ENCODE data around the gene IGSF5. TPM values are rescaled to one million over a fixed set of nuclear protein-coding genes. Genes with fewer than 3 reads are reported as not detected.
A peak's percentile ranks its signal among the peaks of the same experiment; 100 is the strongest.

IGSF5 gene
- total RNA-seq, 1 donor from 2014 or later: 0.94 TPM

DNA sequence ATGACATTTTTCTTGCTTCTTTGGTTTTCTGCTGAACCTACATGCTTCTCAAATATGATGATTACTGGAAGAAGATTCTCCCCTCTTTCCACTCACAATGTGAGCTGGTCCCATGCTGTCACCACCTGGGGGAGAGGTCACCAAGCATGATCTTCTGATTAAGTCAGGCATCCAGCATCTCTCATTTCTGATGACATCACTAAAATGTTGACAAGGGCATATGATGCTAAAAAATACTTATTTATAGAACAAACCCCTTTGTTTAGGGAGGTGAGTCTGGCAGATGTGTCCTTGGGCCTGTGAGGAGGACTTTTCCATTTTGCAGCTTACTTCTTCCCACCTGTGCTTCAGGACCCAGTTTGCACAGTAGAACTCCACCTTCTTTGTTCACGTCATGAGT lies 80.3 kb downstream of the IGSF5 start:
- no peak for DNase-seq (ENCODE audit: low read depth)

- no peak for DNase-seq (ENCODE audit: low read depth)
Measured at GRCh38 chr21:39834543-39834942, 89.6 kb downstream of the IGSF5 start.

GRCh38 chr21:39837861-39838359 lies 92.9 kb downstream of the IGSF5 start:
- DNase-seq (ENCODE audit: low read depth): peak; percentile 39

GRCh38 chr21:39840373-39841097 lies 95.6 kb downstream of the IGSF5 start:
- no peak for DNase-seq (ENCODE audit: low read depth)

DNA sequence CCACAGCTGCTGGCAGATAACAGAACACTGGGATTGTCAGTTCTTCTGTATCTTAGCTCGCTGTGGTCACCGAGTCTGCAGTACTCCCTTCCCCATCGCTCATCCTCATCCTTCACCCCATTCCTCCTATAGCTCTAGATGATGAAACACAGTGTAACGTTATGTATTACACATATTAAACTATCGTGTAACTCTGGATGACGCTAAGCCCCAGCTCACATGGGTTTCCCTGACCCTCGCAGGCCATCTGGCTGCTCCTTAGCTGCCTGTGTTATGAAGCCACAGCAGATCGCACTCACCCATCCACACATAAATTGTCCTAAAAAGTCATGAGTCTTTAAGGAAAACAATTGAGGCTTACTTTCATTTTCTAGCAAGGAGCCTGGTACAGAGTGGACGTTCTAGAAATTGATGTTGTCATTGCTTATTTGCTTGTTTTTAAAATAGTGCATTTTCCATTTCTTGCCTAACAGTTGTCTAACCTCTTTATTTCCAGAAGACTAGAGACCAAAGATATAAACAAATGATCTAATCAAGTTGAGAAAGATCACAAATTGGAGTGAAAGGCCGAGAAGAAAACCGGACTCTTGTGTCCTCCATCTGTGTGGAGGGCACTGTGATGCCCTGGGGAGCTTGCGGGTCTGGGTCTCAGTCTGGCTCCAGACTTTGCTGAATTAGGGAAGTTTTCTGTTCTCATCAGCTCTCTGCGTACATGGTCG lies 97.9 kb downstream of the IGSF5 start:
- DNase-seq (ENCODE audit: low read depth): no peak

DNA sequence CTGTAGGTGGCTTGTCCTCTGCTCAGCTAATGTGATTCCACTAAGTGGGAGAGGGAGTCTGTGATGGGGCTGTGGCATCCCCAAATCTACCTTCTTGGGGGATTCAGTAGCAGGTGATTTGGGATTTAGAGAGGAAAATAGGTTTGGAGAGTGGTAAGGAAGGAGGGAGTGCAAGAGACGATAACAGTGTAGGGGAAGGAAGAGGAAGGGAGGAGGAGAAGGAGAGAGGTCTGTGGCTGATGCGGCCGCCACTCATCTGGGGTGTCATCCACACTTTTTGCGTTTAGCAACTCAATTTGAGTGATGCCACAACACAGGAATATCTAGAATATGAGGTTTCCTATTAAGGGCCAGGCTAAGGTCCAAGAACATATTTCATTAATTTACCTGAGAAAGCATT lies 98.5 kb downstream of the IGSF5 start:
- DNase-seq (ENCODE audit: low read depth): no peak

DNA sequence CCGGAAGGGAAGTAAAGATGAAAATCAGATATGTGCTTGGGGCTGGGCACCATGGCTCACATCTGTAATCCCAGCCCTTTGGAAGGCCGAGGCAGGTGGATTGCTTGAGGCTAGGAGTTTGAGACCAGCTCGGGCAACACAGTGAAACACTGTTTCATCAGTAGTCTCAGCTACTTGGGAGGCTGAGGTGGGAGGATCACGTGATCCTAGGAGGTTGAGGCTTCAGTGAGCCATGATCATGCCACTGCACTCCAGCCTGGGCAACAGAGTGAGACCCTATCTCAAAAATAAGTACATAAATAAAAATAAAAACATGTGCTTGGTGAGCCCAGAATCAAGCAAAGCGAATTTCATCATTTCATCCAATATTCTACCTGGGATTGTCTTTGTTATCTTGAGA lies 98.9 kb downstream of the IGSF5 start:
- DNase-seq (ENCODE audit: low read depth): no peak

GRCh38 chr21:39845571-39846130 lies 100.7 kb downstream of the IGSF5 start:
- peak; percentile 73 for DNase-seq (ENCODE audit: low read depth)

DNA sequence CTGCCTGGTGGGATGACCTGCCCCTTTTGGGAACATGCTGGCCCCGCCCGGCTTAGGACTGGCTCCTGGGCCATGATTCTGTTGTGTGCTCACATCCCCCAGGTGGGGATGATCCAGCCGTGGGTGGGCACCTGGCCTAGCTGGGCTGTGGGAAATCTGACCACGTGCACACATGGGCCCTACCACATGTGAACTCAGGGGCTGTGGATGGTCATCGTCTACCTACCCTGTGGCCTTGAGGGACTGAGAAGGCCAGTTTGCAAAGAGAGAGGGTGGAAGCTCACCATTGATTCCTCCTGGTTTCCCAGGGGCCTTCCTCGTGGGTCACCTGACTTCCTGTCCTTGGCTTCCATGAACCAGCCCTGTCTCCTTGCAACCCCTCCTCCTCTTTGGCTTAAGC lies 102.9 kb downstream of the IGSF5 start:
- DNase-seq (ENCODE audit: low read depth): no peak

GRCh38 chr21:39849014-39849655 lies 104.2 kb downstream of the IGSF5 start:
- DNase-seq (ENCODE audit: low read depth): no peak

- no peak for DNase-seq (ENCODE audit: low read depth)
Measured at GRCh38 chr21:39850333-39850732, 105.3 kb downstream of the IGSF5 start.

- DNase-seq (ENCODE audit: low read depth): no peak
Measured at GRCh38 chr21:39851002-39851618, 106.1 kb downstream of the IGSF5 start.

Other genes with a start within 250 kb of the IGSF5 start
- gene B3GALT5, start 132.2 kb upstream of the IGSF5 start, total RNA-seq: 2.3 and 8.7 TPM in 2 replicates
- gene PCP4, start 122.3 kb downstream of the IGSF5 start, total RNA-seq: not detected in 2 replicates